ENCODE data around the gene DTX3L.

- TF ChIP-seq SP1 (IDR thresholded peaks at IDR 0.05) (no peak), SUZ12 (IDR thresholded peaks at IDR 0.05) (no peak), FOXK2 (IDR thresholded peaks at IDR 0.05) (no peak), FOXM1 (IDR thresholded peaks at IDR 0.05; ENCODE audit: borderline replicate concordance) (no peak), PKNOX1 (IDR thresholded peaks at IDR 0.05) (no peak), TARDBP (IDR thresholded peaks at IDR 0.05) (no peak), CTBP1 (IDR thresholded peaks at IDR 0.05; ENCODE audit: borderline replicate concordance) (no peak), BHLHE40 (IDR thresholded peaks at IDR 0.05; ENCODE audit: borderline replicate concordance) (no peak)
Observed at GRCh38 chr3:122578069-122578740, 14.1 kb downstream of the DTX3L start.
